Esophagus (tissue), 2 donors: ENCODE measurements around the gene LDHAL6B. TPM values are rescaled to one million over a fixed set of nuclear protein-coding genes. Genes with fewer than 3 reads are reported as not detected.
A peak's percentile ranks its signal among the peaks of the same experiment; 100 is the strongest.

ENCODE experiments used
- H3K27ac ChIP-seq, 2 donors: one replicate each; pipeline ENCODE4 v1.5.1; 2013; ENCODE audit warnings: low read depth in 2 of 2, mild to moderate bottlenecking in 2 of 2, inconsistent platforms in 1 of 2, low read length in 1 of 2, moderate library complexity in 1 of 2
- H3K27me3 ChIP-seq, 2 donors: one replicate each; pipeline ENCODE4 v1.6.1; 2013; ENCODE audit warnings: low read length in 2 of 2, control low read depth in 1 of 2, mild to moderate bottlenecking in 1 of 2; ENCODE audit not compliant: insufficient read depth in 2 of 2, control insufficient read depth in 1 of 2
- H3K36me3 ChIP-seq, 2 donors: one replicate each; pipeline ENCODE4 v1.6.1; 2013; ENCODE audit warnings: low read length in 1 of 2; ENCODE audit not compliant: control insufficient read depth in 2 of 2, insufficient read depth in 2 of 2
- H3K4me1 ChIP-seq, 2 donors: one replicate each; pipeline ENCODE4 v1.6.1; 2013; ENCODE audit warnings: low read length in 1 of 2; ENCODE audit not compliant: control insufficient read depth in 2 of 2, insufficient read depth in 2 of 2
- H3K4me3 ChIP-seq, 2 donors: one replicate each; pipeline ENCODE4 v1.5.1; 2013; ENCODE audit warnings: low read length in 2 of 2, mild to moderate bottlenecking in 2 of 2, low read depth in 1 of 2, moderate library complexity in 1 of 2
- H3K9me3 ChIP-seq, 2 donors: one replicate each; pipeline ENCODE4 v1.6.1; 2013; ENCODE audit warnings: mild to moderate bottlenecking in 2 of 2, low read depth in 1 of 2, low read length in 1 of 2, moderate library complexity in 1 of 2; ENCODE audit not compliant: control insufficient read depth in 2 of 2, insufficient read depth in 1 of 2
- WGBS, 2 donors: extraction: QIAGEN DNeasy Blood & Tissue Kit; methylation state at CpG; one replicate each; pipeline ENCODE4 v1.1.7; 2013; 5-methylcytosine and 5-hydroxymethylcytosine counted together
- polyA plus RNA-seq, 2 donors: library from polyadenylated mRNA; stranded (reverse); fragments of 200-250 nt; gene quantifications; one replicate each; pipeline ENCODE4 v1.2.3, GENCODE V29; 2013
- donor health status: healthy with polysubstance abuse.
- donor health status: Bipolar disorder and iron deficiency.

Gene LDHAL6B
- polyA plus RNA-seq, 2 donors = not detected

GRCh38 chr15:59190291-59190690 is 16.4 kb upstream of the LDHAL6B start:
- Histone ChIP-seq H3K27ac (no peak overlapping the region), H3K4me3 (no peak overlapping the region), H3K9me3 (no peaks in the 10 kb centered on the region), H3K27me3 (no peaks in the 10 kb centered on the region), H3K4me1 (peaks cover 0 to 3% of the 10 kb centered on the region in 2 donors), H3K36me3 (peaks cover 0 to 16% of the 10 kb centered on the region in 2 donors)
- 96% methylated on average over 7 of the region's 7 CpGs for WGBS, 2 donors

DNA sequence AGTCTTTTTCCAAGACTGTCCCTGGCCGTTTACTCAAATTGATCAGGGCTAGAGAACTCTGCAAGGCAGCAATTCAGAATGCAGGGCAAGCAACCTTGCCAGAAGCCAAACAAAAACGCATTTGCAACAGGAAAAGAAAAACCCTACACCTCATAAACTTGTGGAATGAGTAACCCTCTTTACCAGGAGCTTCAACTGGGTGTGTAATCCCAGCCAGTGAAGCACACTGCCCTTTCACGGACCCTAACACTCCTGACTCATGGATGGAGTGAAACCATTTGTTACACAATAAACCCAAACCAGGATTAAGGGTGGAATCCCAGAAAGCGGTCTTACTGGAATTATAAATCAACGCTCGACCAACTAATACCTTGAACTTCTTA is 14.8 kb upstream of the LDHAL6B start:
- peak overlapping the region; percentile 83 to 89 for H3K27ac ChIP-seq

GRCh38 chr15:59194639-59195325 is 11.9 kb upstream of the LDHAL6B start:
- Histone ChIP-seq H3K27ac (no peak overlapping the region), H3K27me3 (no peaks in the 10 kb centered on the region), H3K4me3 (no peak overlapping the region), H3K9me3 (no peaks in the 10 kb centered on the region), H3K36me3 (peaks cover 0 to 14% of the 10 kb centered on the region in 2 donors), H3K4me1 (peaks cover 0 to 3% of the 10 kb centered on the region in 2 donors)
- 85 to 93% methylated on average over 10 of the region's 10 CpGs for WGBS, 2 donors

More for the DNA sequence above, 14.8 kb upstream of the LDHAL6B start:
- Histone ChIP-seq H3K4me3 (no peak overlapping the region), H3K36me3 (peaks cover 0 to 14% of the 10 kb centered on the region in 2 donors), H3K27me3 (no peaks in the 10 kb centered on the region), H3K4me1 (peaks cover 0 to 3% of the 10 kb centered on the region in 2 donors), H3K9me3 (no peaks in the 10 kb centered on the region)
- WGBS, 2 donors = 52 to 64% methylated on average over 6 of the region's 6 CpGs

- Histone ChIP-seq H3K9me3 (no peaks in the 10 kb centered on the region), H3K27ac (no peak overlapping the region), H3K36me3 (peaks cover 0 to 14% of the 10 kb centered on the region in 2 donors), H3K27me3 (no peaks in the 10 kb centered on the region), H3K4me1 (peaks cover 0 to 3% of the 10 kb centered on the region in 2 donors), H3K4me3 (no peak overlapping the region)
- 91 to 94% methylated on average over 2 of the region's 2 CpGs for WGBS, 2 donors
Measured at GRCh38 chr15:59196416-59196815, 10.2 kb upstream of the LDHAL6B start.

DNA sequence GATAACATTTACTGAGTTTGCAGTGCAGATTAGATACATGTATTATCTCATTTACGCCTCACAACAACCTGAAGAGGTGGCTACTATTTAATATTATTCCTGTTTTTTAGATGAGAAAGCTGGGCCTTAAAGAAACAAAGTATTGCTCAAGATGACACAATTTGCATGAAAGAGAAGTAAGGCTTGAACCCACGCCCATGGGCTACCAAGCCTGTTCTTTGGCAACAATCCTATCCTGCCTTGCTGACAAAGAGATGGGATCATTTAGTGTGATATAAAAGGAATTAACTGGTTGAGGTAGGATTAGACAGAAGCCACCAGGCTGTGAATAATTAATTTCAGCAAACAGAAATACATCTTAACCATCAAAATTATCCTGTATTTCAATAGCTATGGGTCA is 9.2 kb upstream of the LDHAL6B start:
- Histone ChIP-seq H3K36me3 (peaks cover 0 to 14% of the 10 kb centered on the region in 2 donors), H3K4me1 (no peaks in the 10 kb centered on the region), H3K4me3 (no peak overlapping the region), H3K27me3 (no peaks in the 10 kb centered on the region), H3K27ac (peak overlapping the region in 1 of 2 donors; percentile 8), H3K9me3 (no peaks in the 10 kb centered on the region)
- WGBS, 2 donors = 69 to 79% methylated on average over 2 of the region's 2 CpGs

- Histone ChIP-seq H3K36me3 (peaks cover 8 to 11% of the 10 kb centered on the region in 2 donors), H3K9me3 (no peaks in the 10 kb centered on the region), H3K27me3 (no peaks in the 10 kb centered on the region), H3K4me1 (no peaks in the 10 kb centered on the region), H3K4me3 (no peak overlapping the region), H3K27ac (peak overlapping the region; percentile 11 to 74)
- WGBS, 2 donors = 78 to 84% methylated on average over 10 of the region's 10 CpGs
Measured at GRCh38 chr15:59199626-59200465, 6.8 kb upstream of the LDHAL6B start.

DNA sequence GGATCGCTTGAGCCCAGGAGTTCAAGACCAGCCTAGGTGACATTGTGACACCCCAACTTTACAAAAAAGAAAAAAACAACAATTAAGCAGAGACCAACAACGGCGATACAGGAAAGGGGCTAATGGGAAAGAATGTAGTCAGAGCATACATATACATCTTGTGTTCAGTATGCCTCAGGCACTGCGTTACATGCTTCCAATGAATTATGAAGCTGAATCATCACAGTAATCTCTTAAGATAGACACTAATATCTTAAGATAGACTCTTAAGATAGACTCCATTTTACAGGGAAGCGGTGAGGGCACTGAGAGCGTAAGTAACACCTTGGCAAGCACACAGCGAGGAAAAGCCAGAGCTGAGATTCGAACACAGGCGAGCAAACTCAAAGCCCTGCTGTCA is 6.1 kb upstream of the LDHAL6B start:
- H3K27me3 ChIP-seq = no peaks in the 10 kb centered on the region
- WGBS, 2 donors = 79 to 82% methylated on average over 9 of the region's 9 CpGs
- peak overlapping the region; percentile 11 to 74 for H3K27ac ChIP-seq
- peaks cover 2 to 11% of the 10 kb centered on the region in 2 donors for H3K36me3 ChIP-seq
- H3K9me3 ChIP-seq = no peaks in the 10 kb centered on the region
- H3K4me3 ChIP-seq = no peak overlapping the region
- no peaks in the 10 kb centered on the region for H3K4me1 ChIP-seq

- no peak overlapping the region for H3K27ac ChIP-seq
- WGBS, 2 donors = 97% methylated on average over 6 of the region's 6 CpGs
- H3K36me3 ChIP-seq = peaks cover 5 to 19% of the 10 kb centered on the region in 2 donors
- H3K4me1 ChIP-seq = no peaks in the 10 kb centered on the region
- H3K9me3 ChIP-seq = no peaks in the 10 kb centered on the region
- H3K27me3 ChIP-seq = no peaks in the 10 kb centered on the region
- H3K4me3 ChIP-seq = no peak overlapping the region
Measured at GRCh38 chr15:59203008-59203407, 3.6 kb upstream of the LDHAL6B start.

DNA sequence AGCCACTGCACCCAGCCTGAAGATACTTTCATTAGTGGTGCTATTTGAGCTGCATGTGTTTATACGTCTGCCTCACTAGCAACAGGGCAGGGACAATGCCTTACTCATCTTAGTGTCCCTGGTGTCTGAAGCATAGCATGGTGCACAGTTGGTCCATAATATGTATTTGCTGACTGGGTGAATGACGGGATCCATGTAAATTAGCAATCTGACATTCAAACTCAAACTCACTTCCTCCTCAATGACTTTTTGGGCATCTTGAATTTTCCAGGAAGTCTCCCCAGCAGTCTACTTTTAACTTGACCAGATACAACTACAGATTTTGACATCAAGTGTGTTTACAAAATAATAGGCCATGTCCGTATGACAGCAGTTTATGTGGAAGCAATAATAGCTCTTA is 3.0 kb upstream of the LDHAL6B start:
- no peaks in the 10 kb centered on the region for H3K27me3 ChIP-seq
- WGBS, 2 donors = 68 to 87% methylated on average over 3 of the region's 3 CpGs
- peaks cover 5 to 21% of the 10 kb centered on the region in 2 donors for H3K36me3 ChIP-seq
- no peaks in the 10 kb centered on the region for H3K9me3 ChIP-seq
- no peak overlapping the region for H3K4me3 ChIP-seq
- H3K27ac ChIP-seq = no peak overlapping the region
- H3K4me1 ChIP-seq = no peaks in the 10 kb centered on the region
